Fibroblast of lung (primary cell): ENCODE results near the gene ZFPL1.

Experiments used
- CTCF ChIP-seq, 2 donors: IDR thresholded peaks in 1 of 2; conservative IDR thresholded peaks in 1 of 2; 1 replicate in 1 of 2; 2 replicates in 1 of 2; pipeline ENCODE4 v1.5.1; 2011 to 2012; ENCODE audit warnings: low read length in 2 of 2, control low read depth in 1 of 2, inconsistent platforms in 1 of 2, low read depth in 1 of 2, mild to moderate bottlenecking in 1 of 2
- EZH2 ChIP-seq: IDR thresholded peaks from 2 replicates; pipeline ENCODE4 v1.5.1; 2012; ENCODE audit warnings: low read length, control low read depth, mild to moderate bottlenecking; ENCODE audit errors: missing control alignments

DNA sequence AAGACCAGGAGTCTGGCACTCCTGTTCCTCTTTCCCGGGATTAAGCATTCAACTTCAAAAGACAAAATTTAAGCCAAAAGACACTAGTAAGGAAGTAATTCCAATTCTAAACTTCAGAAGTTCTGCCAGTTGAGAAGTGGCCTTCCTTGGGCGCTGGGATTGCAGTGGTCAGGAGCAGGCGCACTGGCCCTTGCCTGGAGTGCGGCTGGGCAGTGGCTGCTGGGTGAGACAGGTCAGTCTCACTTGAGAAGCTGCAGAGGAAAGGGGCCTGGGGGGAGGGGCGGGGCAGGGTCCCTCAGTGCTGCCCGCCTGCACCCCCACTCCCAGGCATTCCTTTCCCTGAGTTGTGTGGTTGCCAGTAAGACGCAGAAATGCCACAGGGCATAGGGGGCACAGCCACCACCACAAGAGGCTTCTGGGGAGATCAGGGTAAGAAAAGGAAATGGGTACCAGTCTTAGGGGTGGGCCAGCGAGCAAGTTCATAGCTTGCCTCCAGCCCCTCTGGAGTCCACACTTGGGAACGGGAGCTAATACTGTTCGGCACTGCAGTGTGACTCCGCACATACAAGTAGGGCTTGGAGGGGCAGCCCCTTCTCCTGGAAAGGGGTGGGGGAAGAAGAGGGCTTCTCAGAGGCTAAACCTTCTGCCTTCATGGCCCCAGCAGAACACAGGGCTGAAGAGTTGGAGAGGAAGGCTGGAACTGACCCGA, 43.6 kb downstream of the ZFPL1 start:
- no peak for TF ChIP-seq CTCF (conservative IDR thresholded peaks at IDR 0.05 in 1 of 2, IDR thresholded peaks at IDR 0.05 in 1 of 2; ENCODE audit: low read depth in 1 of 2, low read length in 2 of 2)
- TF ChIP-seq EZH2, result no peak
